C1 segment of cervical spinal cord (tissue), 14 donors: ENCODE results near the gene SERINC5.

Experiments used
- DNase-seq, 14 donors: peaks; one replicate each; lab custom pipeline; 2025; lab: John Stamatoyannopoulos, UW

SERINC5 gene

GRCh38 chr5:80254767-80255430 lies 949 bp downstream of the SERINC5 start:
- DNase-seq, result peak in 8 of 14 donors; percentile 12 to 70 (median 39)

- DNase-seq, result peak in 1 of 14 donors; percentile 29
Measured at GRCh38 chr5:80251636-80252035, 4.2 kb downstream of the SERINC5 start.

- DNase-seq, result no peak
Measured at GRCh38 chr5:80250801-80251200, 5.0 kb downstream of the SERINC5 start.

DNA sequence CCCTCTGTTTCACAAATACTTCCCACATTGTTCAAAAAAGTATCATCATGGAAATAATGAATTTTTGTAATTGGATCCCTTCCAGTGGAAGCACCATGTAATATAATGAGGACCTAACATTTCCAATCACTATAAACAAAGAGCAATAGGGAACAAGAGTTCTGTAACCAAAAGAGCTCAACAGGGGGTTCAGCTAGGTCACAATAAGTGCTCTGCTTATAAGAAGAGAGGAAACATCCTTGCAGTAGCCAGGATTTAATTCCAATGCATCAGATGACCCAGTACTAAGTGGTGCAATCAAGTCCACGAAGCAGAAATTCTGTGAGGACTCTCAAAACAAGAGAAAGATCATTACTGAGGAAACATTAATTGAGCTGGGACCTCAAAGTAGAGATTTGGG lies 5.9 kb downstream of the SERINC5 start:
- no peak for DNase-seq

DNA sequence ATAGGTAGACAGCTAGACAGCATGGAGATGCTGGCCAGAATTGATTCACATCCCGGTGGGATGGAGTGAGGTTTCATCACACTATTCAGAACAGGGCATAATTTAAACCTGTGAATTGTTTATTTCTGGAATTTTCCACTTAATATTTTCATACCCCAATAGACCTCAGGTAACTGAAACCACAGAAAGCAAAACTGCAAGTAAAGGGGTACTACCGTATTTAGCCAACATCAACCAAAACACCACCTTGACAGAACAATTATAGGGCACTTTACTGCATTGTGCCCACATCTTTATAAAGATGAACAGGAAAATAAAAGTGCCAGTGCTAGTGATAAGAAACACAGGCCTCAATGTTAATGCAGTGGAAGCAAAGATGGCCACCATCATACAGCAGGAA lies 7.5 kb downstream of the SERINC5 start:
- no peak for DNase-seq

GRCh38 chr5:80246995-80247729 lies 8.7 kb downstream of the SERINC5 start:
- peak in 2 of 14 donors; percentile 12 to 15 for DNase-seq

DNA sequence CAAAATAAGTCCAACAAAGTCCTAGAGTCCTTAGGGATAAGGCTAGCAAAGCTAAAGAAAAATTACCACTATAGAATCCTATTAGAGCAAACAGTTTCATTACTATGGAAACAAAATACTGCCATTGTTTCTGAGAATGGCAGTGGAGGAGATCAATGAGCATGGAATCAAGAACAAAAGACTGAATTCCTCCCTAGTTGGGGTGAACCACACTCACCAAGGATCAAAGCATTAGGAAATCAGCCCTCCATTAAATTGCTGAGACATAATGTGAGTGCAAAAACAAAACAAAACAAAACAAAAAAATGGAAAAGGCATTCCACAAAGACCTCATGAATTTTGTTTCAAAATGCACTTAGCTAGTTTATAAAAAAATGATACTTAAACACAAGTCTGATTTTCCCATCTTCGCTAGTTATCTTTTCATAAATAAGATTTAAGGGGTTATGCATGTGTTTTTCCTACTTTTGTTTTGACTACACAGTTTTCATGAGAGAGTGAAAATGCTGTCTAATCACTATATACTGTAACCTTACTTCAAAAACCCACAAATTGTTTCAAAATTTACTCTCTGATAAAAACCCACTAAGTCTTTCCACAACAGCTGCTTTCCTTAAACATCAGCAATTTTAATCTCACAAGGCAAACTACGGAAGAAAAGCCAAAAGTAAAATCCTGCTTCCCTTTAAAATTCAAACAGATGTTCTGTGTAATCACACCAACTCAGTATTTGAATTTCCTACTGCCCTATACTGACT lies 9.7 kb downstream of the SERINC5 start:
- no peak for DNase-seq

- DNase-seq, result no peak
Measured at GRCh38 chr5:80243567-80243966, 12.3 kb downstream of the SERINC5 start.

- DNase-seq, result no peak
Measured at GRCh38 chr5:80242849-80243248, 13.0 kb downstream of the SERINC5 start.

DNA sequence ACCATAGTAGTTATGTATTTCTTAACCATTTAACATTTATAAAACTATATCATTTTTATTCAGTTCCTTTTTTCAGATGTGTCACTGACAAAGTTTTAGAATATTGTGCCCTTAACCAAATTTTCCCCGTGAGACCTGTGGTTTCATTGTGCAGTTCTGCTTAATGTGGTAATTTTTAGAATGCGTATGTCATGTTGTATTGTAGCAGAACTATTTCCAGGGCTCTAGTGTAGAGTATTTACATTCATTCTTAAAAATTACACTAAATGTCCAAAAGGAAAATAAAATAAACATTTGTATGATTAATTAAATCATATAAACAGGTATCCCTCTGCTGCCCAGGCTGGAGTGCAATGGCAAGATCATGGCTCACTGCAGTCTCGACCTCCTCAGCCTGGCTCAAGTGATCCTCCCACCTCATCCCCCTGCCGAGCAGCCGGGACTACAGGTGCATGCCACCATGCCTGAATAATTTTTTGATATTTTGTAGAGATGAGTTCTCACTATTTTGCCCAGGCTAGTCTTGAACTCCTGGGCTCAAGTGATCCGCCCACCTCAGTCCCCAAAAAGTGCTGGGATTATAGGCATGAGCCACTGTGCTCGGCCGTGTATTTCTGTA lies 15.4 kb downstream of the SERINC5 start:
- DNase-seq, result no peak

DNA sequence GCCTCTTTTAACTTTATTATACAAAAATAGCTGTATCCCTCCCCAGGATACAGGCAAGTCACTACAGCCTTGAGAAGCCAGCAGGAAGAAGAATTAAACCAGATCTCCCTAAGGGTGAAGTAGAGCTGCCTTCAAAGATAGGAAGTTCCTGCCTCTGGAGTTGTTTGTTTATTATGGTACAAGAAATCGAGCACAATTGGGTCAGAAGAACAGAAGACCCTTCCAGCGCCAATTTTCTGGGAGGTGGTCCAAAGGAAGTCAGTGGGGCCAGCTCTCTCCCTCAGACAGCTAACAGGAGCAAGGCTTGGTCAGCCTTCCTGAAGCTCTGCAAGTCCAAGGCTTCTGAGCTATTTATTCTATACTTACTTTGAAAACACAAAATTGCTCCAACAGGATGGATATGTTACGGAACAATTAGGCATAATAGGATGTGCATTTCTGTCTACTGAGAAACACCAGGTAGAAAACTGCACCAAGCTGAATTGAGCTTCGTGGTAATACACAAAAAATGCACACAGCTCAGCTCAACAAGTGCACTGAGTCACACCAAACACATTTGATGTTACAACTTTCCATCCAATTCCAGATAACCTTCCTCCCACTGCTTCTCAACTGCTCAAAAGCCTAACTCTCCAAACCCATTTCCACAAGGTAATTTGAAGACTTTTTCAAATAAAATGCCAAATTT lies 16.0 kb downstream of the SERINC5 start:
- peak in 4 of 14 donors; percentile 7 to 20 (median 10) for DNase-seq

GRCh38 chr5:80238778-80239679 lies 16.8 kb downstream of the SERINC5 start:
- peak in 11 of 14 donors; percentile 24 to 78 (median 59) for DNase-seq

DNA sequence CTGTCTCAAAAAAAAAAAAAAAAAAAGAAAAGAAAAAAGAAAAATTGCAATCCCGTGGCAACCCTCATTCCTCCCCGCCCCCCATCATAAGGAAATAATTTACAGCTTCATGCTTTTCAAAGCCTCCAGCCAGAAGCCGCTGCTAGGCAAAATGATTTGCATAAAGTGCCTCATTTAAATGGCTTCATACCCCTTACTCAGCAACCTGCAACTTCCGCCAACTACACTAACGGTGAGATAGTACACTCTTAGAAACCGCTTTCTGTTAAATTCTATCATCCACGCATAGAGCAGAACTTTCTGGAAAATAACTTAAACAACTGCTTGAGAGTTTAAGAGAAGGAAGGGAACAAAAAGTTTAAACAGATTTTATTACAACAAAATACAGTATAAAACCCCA lies 17.8 kb downstream of the SERINC5 start:
- no peak for DNase-seq

DNA sequence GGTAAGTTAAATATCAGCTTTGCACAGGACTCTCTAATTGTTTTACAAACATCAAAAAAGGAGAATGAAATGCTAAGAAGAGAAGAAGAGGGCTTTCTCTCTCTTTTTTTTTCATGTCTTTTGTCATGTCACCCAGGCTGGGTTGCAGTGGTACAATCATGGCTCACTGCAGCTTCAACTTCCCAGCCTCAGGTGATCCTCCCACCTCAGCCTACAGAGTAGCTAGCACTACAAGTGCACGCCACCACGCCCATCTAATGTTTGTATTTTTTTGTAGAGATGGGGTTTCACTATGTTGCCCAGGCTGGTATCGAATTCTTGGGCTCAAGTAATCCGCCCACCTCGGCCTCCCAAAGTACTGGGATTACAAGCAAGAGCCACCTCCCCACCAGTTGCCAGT lies 18.6 kb downstream of the SERINC5 start:
- DNase-seq, result no peak

DNA sequence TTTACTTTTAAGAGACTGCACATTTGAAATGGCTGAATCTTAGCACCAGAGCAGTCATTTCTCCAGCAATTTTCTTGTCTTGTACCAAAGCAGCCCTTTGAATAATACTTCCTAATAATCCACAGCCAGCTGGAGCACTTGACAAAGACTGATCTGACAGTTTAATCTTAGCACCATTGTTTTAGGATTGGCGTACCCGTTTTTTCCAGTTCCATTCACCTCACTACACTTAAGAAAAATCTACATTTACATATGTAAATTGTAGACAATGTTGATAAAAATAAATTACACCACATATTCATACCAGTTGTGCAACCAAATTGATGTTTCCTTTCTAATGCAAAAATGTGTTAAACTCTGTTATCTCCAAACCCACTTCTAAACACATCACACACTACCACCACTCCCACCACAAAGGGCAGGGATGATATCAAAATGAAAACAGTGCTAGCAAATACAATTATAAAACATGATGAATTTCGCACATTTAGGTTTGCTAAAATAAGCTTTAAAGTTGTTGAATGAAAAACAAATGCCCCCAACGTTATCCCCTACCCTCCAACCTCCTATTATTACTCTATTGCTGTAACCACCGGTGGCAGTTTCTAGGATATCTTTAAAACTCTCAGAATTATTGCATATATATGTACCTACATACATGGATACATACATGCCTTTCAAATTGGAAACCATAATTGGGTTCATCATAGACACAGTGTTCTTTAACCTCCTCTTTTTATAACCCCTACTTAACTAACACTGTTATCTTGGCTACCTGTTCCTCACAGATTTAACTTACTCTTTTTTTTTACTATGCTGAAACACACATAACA lies 21.5 kb downstream of the SERINC5 start:
- DNase-seq, result no peak

DNA sequence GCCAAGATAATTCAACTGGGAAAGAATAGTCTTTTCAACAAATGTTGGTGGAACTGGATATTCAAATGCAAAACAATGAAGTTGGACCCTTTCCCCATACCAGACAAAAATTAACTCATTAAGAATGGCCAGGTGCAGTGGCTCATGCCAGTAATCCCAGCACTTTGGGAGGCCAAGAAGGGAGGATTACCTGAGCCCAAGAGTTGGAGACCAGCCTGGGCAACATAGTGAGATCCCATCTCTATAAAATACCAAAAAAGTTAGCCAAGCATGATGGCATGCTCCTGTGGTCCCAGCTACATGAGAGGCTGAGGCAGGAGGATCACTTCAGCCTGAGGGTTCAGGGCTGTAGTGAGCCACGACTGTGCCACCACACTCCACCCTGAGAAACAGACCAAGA lies 24.2 kb downstream of the SERINC5 start:
- DNase-seq, result no peak

DNA sequence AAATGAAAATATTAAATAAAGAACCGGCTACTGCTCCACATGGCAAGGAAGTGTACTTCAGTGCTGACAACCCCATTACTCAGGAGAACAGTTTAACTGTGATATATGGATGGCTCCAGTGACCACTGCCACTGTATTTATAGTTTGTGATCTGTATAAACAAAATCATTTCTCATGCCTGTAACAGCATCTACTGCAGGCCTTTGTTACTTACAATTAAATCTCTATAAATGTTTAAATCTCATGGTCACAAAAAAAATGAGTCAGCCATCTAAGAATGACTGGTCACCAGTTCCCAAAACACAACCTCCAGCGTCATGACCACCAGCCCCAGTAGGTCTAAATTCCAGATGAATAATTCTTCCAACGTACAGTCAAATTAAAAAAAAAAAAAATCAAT lies 24.6 kb downstream of the SERINC5 start:
- no peak for DNase-seq

- DNase-seq, result no peak
Measured at GRCh38 chr5:80230269-80230992, 25.4 kb downstream of the SERINC5 start.

DNA sequence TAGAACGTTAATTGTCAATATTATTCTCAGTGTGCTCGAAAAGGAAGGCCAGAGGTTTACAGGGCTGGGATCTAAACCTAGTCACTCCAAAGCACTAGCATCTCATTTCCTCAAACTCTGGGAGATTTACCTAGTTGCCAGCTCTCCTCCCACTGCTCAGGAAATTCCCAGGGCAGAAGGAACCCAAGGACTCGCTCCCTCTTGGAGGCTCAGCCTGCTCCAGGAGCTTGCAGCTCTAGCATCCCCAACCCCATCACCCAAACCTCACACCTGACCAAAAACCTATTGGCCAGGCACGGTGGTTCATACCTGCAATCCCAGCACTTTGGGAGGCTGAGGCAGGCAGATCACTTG lies 26.0 kb downstream of the SERINC5 start:
- no peak for DNase-seq
